HG02884 (cell line): ENCODE data around the gene NMT1.
"Not testable (repeated sequence)": the region's sequence is repeated elsewhere in the genome, so short reads cannot be mapped to it uniquely, and the experiment has no call there.

Experiments used
- ATAC-seq: cut with Tn5 transposase; IDR thresholded peaks from one replicate; pipeline ENCODE4 v1.9.1; 2021; ENCODE audit warnings: mild to moderate bottlenecking, moderate library complexity; ENCODE audit not compliant: unreplicated experiment

NMT1 gene

DNA sequence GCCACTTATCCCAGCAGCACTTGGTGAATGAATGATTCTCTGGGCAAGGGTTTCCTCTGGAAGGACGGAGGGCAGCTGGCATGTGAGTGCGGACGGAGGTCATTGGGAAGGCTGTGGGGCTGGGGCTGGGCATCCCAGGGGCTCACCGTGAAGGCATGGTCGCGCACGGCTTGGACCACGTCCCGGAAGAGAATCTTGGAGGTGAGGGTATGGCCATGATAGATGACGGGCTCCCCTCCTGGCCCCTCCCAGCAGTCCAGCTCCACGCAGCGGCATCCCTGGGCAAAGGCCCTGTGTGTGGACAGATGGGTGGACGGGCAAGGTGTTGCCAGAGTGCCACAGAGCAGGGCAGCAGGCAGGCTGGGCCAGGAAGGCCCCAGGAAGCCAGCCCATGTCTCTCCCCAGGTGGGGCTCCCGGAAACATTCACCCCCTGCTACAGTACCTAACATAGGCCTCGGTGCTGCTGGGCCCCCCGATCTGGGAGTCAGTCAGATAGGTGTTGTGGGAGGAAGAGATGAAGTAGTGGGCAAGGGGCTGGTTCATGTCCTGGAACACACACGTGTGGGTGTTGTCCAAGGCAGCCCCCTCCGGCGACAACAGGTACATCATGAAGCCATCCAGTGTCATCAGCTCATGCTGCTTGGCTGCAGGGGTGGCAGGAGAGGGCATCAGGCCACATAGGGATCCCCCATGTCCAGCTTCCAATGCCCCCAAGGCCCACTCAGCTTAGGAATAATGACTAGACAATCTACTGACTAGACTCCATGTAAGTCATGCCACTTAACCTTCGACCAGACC is 56.9 kb downstream of the NMT1 start:
- no peak for ATAC-seq

DNA sequence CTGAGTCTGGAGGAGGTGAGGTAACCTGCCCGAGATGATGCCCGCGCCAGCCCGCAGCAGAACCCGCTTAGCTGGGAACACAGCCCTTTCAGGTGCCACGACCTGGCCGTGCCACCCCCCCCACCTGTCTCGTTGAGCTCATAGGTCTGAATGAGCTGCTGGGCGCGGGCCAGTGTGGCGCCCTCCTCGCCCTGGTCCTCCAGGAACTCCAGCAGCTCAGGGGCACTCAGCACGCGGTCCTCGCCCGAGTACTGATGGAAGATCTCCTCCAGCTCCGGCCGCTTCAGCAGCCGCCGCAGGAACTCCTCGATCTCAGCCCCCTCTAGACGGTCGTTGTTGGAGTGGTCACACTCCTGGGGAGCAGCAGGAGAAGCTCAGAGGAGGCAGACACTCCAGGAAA is 57.6 kb downstream of the NMT1 start:
- no peak for ATAC-seq

- ATAC-seq: no peak
Observed at GRCh38 chr17:45119964-45120363, 58.8 kb downstream of the NMT1 start.

- ATAC-seq: no peak
Observed at GRCh38 chr17:45120558-45120957, 59.4 kb downstream of the NMT1 start.

DNA sequence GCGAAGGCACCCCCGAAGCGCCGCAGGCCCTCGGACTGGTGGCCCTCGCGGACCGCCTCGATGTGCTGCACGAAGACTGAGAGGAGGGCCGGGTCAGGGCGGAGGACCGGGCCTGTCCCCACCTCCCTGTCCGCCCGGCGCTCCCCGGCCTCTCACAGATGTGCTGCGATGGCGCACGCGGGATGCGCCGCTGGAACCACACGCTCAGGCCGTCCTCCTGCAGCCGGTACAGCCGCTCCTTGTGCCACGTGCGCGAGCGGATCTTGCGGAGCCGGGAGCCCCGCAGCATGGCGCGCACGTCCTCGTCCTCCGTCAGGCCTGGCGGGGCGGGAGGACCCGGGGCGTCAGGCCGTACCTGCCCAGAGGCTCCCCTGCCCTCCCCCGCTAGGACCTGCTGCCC is 59.9 kb downstream of the NMT1 start:
- no peak for ATAC-seq

DNA sequence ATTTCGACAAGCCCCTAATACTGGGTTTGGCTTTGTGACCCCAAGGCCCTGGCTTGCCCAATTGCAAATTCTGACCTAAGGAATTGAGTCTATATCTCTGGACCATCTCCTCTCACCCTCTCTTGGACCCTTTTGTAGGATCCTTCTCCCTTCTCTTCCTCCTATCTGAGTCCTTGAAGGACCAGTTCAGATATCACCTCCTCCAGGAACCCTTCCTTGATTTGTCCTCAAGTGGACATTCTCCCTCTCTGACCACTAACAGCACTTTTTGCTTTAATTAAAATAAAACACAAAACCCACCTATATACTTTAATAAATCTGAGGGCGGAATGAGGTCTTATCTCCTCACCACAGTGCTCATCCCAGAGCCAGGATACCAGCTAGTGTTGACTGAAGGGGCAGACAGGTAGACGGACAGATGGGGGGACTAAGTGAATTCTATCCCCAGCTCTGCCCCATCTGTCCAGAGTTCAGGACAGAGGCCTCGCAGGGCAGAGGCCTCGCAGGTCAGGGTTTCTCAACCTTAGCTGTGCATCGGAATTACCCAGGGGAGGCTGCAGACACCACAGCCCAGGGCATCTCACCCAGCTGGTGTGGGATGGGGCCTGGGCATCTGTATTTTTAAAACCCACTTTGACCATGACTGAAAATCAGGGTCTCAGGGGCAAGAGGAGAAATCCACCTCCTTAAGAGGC is 62.1 kb downstream of the NMT1 start:
- ATAC-seq: no peak

- ATAC-seq: no peak
Observed at GRCh38 chr17:45123930-45124796, 63.0 kb downstream of the NMT1 start.

DNA sequence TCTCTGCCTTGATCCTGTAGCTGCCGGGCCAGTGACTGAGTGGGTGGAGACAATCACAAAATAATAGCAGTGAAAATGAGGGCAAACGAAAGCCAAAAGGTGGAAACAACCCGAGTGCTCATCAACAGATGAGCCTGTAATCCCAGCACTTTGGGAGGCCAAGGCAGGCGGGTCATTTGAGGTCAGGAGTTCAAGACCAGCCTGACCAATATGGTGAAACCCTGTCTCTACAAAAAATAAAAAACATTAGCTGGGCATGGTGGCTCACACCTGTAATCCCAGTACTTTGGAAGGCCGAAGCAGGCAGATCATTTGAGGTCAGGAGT is 63.6 kb downstream of the NMT1 start:
- not testable (repeated sequence) for ATAC-seq

DNA sequence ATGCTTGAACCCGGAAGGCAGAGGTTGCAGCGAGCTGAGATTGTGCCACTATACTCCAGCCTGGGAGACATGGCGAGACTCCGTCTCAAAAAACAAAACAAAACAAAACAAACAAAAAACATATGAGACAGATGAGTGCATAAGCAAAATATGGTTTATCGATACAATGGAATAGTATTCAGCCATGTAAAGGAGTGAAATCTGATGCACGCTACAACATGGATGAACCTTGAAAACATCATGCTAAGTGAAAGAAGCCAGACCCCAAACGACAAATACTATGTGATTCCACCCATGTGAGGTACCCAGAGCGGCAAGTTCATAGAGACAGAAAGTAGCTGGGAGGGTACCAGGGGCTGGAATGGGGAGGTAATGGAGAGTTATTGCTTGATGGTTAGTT is 64.4 kb downstream of the NMT1 start:
- no peak for ATAC-seq

GRCh38 chr17:45127207-45127547 is 66.1 kb downstream of the NMT1 start:
- ATAC-seq: no peak

- ATAC-seq: no peak
Observed at GRCh38 chr17:45127548-45128300, 66.6 kb downstream of the NMT1 start.

DNA sequence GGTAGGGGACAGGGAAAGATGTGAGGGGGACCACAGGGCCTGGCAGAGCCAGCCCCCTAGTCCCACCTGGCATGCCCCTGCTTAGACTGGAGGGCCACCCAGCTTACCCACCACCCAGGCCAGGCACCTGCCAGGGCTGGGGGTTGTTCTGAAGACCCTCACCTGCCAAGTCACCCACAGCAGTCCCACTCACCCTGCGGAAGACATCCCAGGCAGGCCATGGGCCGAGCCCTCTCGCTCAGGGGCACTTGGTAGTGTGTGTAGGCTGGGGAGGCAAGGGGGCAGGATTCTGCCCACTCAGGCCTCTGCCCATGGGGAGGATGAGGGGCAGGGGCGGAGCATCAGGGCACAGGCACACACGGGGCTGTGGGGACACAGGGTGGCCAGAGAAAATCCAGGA is 67.2 kb downstream of the NMT1 start:
- ATAC-seq: no peak

- no peak for ATAC-seq
Observed at GRCh38 chr17:45128989-45129388, 67.9 kb downstream of the NMT1 start.

GRCh38 chr17:45129426-45129939 is 68.4 kb downstream of the NMT1 start:
- ATAC-seq: no peak

GRCh38 chr17:45129940-45130680 is 69.0 kb downstream of the NMT1 start:
- ATAC-seq: no peak

- no peak for ATAC-seq
Observed at GRCh38 chr17:45130681-45131615, 69.8 kb downstream of the NMT1 start.

DNA sequence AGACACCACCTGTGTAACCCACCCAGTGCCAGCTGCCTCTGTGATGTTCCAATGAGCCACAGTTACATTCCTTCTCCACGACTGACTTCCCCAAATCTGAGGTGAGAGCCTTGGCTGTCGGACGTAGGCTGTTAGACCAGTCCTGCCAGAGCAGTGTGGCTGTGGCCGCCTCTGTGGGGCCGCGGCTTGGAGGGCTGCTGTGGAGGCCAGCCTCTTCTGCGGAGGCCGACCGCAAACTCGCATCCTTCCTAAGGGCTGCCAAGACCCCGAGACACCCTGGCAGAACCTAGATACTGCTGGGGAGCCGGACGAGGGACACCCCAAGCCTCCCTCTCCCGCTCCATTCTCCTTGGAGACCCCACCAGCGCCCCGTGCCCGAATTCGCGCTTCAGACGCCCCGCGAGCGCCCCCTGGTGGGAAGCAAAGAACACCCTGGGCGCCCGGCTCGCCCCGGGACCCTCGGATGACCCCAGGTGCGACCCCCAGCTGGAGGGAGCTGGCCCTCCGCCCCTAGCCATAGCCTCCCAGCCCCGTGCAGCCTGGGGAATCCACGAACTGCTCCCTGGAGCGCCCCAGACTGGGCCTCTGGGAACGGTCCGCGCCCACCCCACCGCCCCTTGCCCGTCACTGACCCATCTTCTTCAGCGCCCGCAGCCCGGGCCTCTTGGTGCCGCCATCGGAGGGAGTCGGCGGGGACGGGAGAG is 70.7 kb downstream of the NMT1 start:
- ATAC-seq: no peak

- ATAC-seq: no peak
Observed at GRCh38 chr17:45132320-45132571, 71.1 kb downstream of the NMT1 start, which contains the start of gene PLCD3. Gene PLCD3, minus strand, starts transcription at chr17:45132515. Its CDS starts 105 bp downstream, at chr17:45132410.
